ENCODE data around the gene TUBA4A. TPM values are rescaled to one million over a fixed set of nuclear protein-coding genes. Genes with fewer than 3 reads are reported as not detected.

Gene TUBA4A
- total and polyA plus RNA-seq, 10 of the 15 experiments (the other 5 are each of a cell fraction or from before 2014, with no cell fraction given): 58.2 to 325 (median 134) TPM

DNA sequence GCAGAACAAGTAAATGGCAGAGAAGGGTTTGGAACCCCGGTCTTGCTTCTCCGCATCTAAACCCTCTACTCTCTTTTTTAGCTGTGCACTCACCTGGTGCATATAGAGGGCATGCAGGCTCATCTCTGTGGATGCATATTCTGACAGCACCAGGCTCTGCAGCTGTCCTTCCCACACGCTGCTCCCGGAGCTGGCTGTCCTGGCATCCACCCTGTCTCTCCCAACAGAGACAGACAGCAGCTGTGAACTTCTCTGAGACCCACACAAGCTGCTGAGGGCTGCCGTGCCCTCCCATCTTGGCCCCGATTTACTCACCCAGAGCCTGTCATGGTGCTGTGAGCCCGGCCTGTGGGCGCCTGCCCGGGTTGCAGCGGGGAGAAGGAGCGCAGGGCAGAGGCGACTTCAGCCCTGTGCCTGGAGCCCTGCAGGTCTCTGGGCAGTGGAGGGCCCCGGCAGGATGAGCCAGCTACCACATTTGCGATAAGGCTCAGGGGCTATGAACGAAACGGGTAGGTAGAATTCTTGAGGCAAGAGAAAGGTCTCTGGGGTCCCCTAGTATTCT is 31.7 kb downstream of the TUBA4A start:
- FAIRE-seq: no peak
- ATAC-seq: no peak
- Histone ChIP-seq H3K27me3 (replicated peaks in 1 of 2; ENCODE audit: control insufficient read depth in 2 of 2, insufficient read depth in 2 of 2, low read length in 1 of 2) (no peaks in the 10 kb centered on the region), H3K4me1 (ENCODE audit: control insufficient read depth, insufficient read depth, low read length) (peaks cover 15% of the 10 kb centered on the region), H3K79me2 (ENCODE audit: control insufficient read depth, insufficient read depth, low read length) (peaks cover 14% of the 10 kb centered on the region), H3K9me3 (replicated peaks; ENCODE audit: control insufficient read depth, insufficient read depth, low read length) (no peaks in the 10 kb centered on the region), H3K9ac (ENCODE audit: control insufficient read depth, insufficient read depth, low read length) (no peak overlapping the region), H3K27ac (ENCODE audit: control insufficient read depth, insufficient read depth) (no peak overlapping the region), H2AFZ (ENCODE audit: control insufficient read depth, low read depth, low read length) (no peak overlapping the region), H3K4me2 (ENCODE audit: control insufficient read depth, insufficient read depth) (no peak overlapping the region), H3K36me3 (ENCODE audit: control insufficient read depth in 2 of 2, insufficient read depth in 2 of 2, low read length in 1 of 2) (peaks cover 14 to 27% of the 10 kb centered on the region in 2 experiments), H4K20me1 (ENCODE audit: control insufficient read depth, insufficient read depth) (no peaks in the 10 kb centered on the region; the same call in 1 of the 2 replicates), H3K4me3 (no peak overlapping the region)
- ChIA-PET RAD21 (ENCODE audit: unreplicated experiment) (no interaction called here), CTCF (no interaction called here), POLR2A (interaction anchor here (0.9 kb wide), 1 partner anchor 27 kb away, joined by 3 read pairs; no protein-coding TSS in a partner anchor), SMC1A (ENCODE audit: uncharacterized antibody, unreplicated experiment) (interaction anchor here (1.3 kb wide), 1 partner anchor 23 kb away, joined by 5 read pairs; the partner anchor contains the start of genes GLB1L and STK16)
- BruUV-seq (replicated peaks): no TSS peak
- intact Hi-C loops (cut with micrococcal nuclease; ENCODE audit: unreplicated experiment) (no loop called here), in situ Hi-C loops (cut with MboI) (no loop called here)
- DNase-seq (ENCODE audit: low read depth, low spot score): no peak
- TF ChIP-seq USF1 (IDR thresholded peaks at IDR 0.05; ENCODE audit: borderline replicate concordance, extremely low read length, insufficient read depth, low read depth, low read length) (no peak), SREBF1 (IDR thresholded peaks at IDR 0.05; ENCODE audit: low read length) (no peak), DPF2 (IDR thresholded peaks at IDR 0.05) (no peak), TAF1 (IDR thresholded peaks at IDR 0.05; ENCODE audit: borderline replicate concordance, low read depth, low read length) (no peak), BACH1 (IDR thresholded peaks at IDR 0.05; ENCODE audit: borderline replicate concordance) (no peak), CEBPB (IDR thresholded peaks at IDR 0.05; ENCODE audit: borderline replicate concordance in 1 of 2, low read depth in 2 of 2, low read length in 2 of 2) (no peak), USF2 (IDR thresholded peaks at IDR 0.05; ENCODE audit: borderline replicate concordance, low read depth, low read length) (no peak), JUND (IDR thresholded peaks at IDR 0.05; ENCODE audit: low read depth, low read length) (no peak), STAT3 (IDR thresholded peaks at IDR 0.05; ENCODE audit: low read depth, low read length) (no peak), NR2C1 (IDR thresholded peaks at IDR 0.05) (no peak), RCOR1 (conservative IDR thresholded peaks at IDR 0.05; ENCODE audit: low read depth, low read length) (no peak), FOXK2 (IDR thresholded peaks at IDR 0.05) (no peak), NRF1 (conservative IDR thresholded peaks at IDR 0.05; ENCODE audit: low read depth, low read length) (no peak), HDAC2 (IDR thresholded peaks at IDR 0.05) (no peak), KAT2A (conservative IDR thresholded peaks at IDR 0.05; ENCODE audit: control insufficient read depth, low read depth, low read length) (no peak), FOXM1 (IDR thresholded peaks at IDR 0.05; ENCODE audit: low read depth, low read length) (no peak), FOS (IDR thresholded peaks at IDR 0.05; ENCODE audit: borderline replicate concordance, extremely low read depth, insufficient read length) (no peak), CBFB (IDR thresholded peaks at IDR 0.05; ENCODE audit: low read depth) (no peak), RAD51 (IDR thresholded peaks at IDR 0.05) (no peak), STAT1 (conservative IDR thresholded peaks at IDR 0.05) (no peak)
- WGBS (ENCODE audit: insufficient coverage, insufficient replicate concordance, low lambda C conversion rate, missing lambda C conversion rate): 88% methylated on average over 15 of the region's 16 CpGs

Data from GM12878 (cell line).